ENCODE measurements around the gene ALAS1.

The ALAS1 gene

GRCh38 chr3:52222319-52223221, 24.6 kb downstream of the ALAS1 start:
- no peak for DNase-seq

- no peak for DNase-seq
Observed at GRCh38 chr3:52223449-52224408, 25.8 kb downstream of the ALAS1 start.

DNA sequence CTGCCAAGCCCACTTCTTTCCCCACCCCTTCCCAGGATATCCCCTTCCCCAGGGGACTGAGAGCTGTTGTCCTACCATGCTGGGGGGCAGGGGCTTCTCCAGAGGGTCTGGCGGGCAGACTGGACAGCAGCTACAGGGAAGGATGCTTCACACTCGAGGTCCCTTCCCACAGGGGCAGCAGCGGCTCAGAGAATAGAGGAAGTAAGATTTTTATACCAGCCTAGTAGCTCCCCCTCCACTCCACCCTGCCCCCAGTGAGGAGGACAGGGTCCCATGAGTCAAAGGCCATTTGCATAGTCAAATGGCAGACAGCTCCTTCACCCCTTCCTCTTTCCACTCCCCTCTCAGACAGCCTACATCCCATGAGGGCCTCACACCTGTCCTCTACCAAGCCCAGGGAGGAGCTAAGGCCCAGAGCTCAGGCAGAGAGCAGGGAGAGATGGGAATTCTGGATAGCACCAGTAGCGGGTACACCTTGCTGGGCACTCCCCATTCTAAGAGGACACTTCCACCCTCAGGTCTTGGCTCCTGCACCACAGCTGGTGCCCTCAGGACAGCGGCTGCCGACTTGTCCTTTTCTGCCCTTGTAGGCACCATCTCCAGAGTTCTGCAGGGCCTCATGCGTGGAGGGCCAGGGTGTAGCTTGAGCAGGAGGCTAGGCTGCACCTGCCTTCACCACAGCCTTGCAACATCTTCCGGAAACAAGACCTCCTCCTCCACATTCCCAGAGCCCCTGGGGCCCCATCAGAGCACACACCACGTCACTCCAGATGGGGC, 27.7 kb downstream of the ALAS1 start, which contains the start of gene TLR9:
TLR9 (minus strand) TSS at position 194 of the 777 bp plus-strand sequence; CDS start at position 78, 116 bp downstream.
- no peak for DNase-seq

- no peak for DNase-seq
Observed at GRCh38 chr3:52226229-52226817, 28.4 kb downstream of the ALAS1 start.

DNA sequence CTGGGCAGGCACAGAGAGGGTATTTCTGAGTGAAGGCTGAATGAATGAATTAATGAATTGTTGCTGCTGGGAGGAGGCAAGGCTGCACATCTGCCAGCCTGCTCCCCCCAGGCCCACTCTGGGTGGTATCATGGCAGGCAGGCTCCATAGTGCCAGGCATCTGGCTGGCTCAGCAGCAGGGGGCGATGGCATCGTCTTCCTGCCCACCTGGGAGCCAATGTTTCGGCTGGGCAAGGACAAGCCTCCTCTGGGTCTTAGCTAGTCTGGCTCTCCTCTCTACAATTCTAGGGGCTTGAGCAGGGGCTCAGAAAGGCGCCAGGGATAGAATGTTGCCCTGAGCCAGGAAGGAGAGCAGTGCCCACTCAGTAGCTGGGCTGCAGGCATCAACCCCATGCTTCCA, 29.2 kb downstream of the ALAS1 start:
- no peak for DNase-seq

DNA sequence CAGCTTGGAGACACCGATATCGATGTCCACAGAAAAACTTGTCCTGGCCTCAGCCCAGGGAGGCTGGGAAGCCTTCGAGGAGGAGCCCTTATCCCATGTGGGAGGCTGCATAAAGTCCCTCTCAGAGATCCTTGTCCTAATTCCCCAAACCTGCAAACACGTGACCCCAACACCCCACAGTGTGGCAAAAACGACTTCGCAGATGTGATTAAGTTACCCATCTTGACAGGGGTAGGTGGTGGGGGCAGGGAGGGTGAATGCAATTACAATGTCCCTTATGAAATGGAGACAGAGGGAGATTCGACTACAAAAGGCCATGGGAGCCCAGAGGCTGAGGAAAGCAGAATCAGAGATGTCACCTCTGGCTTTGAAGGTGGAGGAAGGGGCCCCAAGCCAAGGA, 29.8 kb downstream of the ALAS1 start:
- DNase-seq, result no peak

DNA sequence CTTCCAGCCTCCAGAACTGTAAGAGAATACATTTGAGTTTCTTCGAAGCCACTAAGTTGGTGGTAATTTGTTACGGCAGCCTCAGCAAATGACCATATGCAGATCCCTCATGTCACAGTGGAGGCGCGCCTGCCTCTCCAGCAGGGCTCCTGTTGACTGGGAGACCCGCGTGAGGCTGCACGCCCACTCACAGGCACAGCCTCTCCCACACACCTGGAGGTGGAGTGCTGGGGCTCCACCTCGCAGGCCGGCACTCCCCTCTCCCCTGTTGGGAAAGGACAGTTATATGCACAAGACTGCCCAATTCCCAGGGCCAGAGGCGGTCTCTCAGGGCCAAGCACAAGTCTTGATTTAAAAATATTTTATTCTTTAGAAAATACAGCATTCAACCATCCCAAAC, 30.3 kb downstream of the ALAS1 start:
- DNase-seq, result no peak

GRCh38 chr3:52228751-52229291, 30.9 kb downstream of the ALAS1 start:
- no peak for DNase-seq

- DNase-seq, result no peak
Observed at GRCh38 chr3:52229656-52230055, 31.7 kb downstream of the ALAS1 start.

DNA sequence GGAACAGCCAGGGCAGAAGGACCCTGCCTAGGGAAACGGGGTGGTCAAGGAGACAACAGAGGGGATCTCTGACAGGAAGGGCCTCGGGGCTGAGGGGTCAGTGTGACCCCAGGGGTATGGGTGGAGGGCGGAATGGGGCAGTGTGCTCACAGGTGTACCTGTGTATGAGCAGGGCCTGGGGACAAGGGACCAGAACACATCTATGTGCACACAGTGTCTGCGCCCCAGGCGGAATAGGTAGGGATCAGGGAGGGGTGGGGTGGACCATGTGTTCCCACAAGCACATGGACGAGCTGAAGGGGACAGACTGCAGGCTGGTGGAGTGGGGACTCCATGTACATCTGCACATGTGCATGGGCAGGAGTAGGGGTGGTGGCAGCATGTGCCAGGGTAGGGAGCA, 32.5 kb downstream of the ALAS1 start:
- no peak for DNase-seq

GRCh38 chr3:52230889-52231499, 33.0 kb downstream of the ALAS1 start:
- no peak for DNase-seq

DNA sequence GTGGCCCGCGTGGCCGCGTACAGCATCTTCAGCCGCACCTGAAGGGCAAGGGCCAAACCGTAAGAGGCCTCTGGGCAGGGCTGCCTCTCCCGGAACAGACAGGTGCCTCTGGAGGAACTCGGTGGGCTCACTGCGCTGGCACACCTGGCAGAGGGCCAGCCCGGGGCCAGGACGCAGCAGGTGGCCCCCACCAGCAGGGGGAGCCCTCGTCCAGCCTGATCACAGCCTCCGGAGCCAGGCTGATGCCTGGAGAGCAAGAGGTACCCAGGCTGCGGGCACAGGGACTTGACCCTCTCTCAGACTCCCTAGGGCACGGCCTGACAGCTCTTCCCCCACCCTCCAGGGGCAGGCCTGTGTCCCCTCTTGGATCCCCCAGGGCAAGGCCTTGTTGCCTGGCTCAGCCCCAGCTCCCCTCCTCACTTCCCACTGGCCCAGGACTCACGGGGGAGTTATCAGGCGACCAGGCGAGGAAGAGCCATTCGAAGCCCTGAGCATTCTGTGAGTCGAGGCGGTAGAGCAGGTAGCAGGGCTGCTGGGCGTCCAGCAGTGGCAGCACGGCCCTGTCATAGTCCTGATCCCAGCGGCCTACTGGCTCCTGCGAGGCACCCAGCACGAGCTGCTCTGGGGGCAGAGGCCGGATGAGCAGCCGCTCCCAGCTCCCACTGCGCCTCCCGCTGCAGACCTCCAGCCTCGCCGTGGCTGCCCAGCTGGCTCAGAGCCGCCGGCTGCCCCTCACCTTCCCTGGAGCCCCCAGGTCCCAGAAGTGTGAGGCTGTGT, 33.7 kb downstream of the ALAS1 start:
- DNase-seq, result no peak

GRCh38 chr3:52232279-52233107, 34.5 kb downstream of the ALAS1 start:
- DNase-seq, result no peak

DNA sequence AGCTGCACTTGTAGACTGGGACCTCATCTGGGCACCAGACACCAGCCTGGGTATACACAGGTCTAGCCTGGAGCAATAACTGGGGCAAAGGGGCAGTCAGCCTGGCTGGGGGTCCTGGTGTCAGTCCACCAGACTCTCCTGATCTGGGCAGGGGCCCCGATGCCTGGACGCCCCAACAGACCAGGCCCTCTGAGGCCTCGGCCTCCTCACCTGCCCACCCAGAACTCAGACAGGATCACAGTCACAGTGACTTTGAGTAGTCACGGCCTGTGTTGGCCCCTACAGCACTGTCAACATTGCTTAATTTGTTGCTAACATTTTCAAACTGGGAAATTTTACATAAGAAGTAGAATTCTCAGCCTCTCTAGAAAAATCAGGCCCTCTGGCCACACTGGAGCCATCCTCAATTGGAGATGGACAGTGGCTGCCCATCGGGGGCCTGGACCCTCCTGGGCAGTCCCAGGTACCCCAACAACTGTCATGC, 35.2 kb downstream of the ALAS1 start:
- DNase-seq, result no peak

GRCh38 chr3:52233968-52234367, 36.0 kb downstream of the ALAS1 start:
- no peak for DNase-seq

DNA sequence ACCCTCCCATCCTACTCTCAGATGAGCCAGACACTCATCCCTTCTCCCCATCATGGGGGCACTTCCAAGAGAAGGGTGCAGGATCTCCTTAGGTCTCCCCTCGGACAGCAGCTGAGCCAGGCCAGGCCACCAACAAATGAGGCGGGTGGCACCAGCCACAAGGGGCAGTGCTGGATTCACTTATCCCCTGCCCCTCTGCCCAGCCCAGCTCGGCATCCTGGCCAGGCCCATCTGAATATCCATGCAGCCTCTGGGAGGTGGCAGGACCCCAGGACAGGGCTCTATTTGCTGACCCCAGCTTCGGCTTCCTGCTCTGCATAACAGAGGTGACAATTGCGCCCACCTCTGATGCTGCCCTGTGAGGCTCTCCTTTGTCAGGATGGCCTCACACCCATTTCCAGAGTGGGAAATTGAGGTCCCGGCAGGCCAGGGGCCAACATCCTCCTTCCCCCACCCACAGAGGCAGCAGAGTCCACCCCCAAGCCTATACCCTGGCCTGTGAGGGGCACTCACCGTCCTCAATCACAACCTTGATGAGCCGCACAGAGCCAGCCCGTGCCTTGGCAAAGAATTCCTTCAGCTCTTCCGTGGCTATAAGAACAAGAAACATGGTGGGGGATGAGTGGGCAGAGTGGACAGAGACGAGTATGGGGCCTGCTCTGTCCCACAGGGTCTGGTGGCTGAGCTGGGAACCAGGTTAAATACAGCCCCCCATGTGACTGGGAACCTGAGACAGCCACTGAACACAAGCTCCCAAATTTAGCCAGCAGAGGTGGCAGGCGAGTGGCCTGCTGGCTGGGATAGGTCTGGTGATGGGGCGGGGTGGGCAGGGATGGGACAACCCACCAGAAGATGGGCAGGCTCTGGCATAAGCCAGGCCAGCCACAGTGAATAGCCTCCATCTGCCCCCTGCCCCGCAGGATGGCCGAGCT, 36.8 kb downstream of the ALAS1 start:
- DNase-seq, result no peak

- DNase-seq, result no peak
Observed at GRCh38 chr3:52236424-52236886, 38.5 kb downstream of the ALAS1 start.

DNA sequence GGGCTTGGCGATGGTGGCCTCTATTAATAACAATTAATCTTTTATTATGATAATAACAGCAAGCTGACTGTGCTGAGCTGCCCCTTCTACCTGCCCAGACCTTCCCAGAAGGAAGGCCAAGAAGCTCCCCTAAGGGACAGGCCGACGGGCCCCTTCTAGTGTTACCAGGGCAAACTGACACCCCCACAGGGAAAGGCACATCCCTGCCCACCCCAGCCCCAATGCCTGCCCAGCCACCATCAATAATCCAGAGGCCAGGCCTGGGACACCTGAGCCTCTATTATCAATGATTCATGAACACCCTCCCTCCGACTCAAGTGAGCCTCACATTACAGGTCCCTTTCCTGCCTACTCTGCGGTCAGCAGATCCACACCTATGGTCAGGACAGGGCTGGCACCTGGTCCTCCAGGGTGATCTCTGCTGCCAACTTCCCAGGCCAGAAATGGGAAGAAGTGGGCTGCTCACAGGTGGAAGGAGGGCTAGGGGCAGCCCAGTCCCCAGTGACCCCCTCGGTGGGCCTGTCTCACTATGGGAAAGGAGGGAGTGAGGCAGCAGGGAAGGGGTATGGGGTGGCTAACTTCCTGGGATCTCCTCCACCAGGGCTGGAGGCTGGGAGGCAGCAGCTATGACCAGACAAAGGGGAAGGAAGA, 39.2 kb downstream of the ALAS1 start:
- no peak for DNase-seq

Data from COR-L47 (cell line).